HG02588 (cell line): Measurements from ENCODE around the gene OR10W1.

ENCODE experiments used
- ATAC-seq: cut with Tn5 transposase; IDR thresholded peaks from one replicate; pipeline ENCODE4 v1.9.1; 2021; ENCODE audit warnings: mild to moderate bottlenecking, moderate library complexity; ENCODE audit not compliant: unreplicated experiment

The OR10W1 gene

DNA sequence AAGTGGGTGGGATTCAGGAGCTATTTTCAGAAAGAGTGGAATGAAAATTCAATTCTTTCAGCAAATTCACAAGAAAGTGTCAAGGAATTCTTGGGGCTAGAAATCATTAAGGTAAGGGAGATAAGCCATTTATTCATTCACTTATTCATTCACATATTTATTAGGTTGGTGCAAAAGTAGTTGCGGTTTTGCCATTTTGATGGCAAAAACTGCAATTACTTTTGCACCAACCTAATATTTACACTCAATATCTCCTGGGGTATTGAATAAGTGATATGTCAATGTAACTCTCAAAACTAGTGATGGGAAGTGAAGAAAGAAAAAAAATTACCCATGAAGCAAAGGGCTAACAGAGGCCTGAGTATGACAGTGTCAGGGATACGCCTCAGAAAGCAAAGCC is at the start of gene OR10W1:
Gene OR10W1, minus strand, starts transcription at position 119 of the 400 bp plus-strand sequence. CDS start 402 bp downstream, outside the sequence.
- no peak for ATAC-seq

DNA sequence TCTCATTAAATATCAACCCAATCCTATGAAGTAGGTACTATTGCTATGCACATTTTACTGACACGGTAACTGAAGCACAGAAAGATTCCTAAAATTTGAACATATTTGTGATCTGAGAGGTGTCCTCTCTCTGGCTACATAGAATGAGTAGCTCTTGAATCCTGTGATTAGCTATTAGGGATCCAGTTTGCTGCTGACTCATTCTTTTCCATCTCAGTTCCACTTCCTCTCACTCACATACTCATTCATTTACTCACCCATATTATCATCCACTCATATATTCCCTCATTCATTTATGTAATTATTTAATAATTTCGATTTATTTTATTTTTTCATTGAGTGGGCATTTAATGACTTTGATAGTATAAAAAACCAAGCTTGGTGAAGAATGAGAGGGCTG is 48.1 kb upstream of the OR10W1 start:
- ATAC-seq: no peak

GRCh38 chr11:58301576-58301975 is 33.5 kb upstream of the OR10W1 start:
- no peak for ATAC-seq

DNA sequence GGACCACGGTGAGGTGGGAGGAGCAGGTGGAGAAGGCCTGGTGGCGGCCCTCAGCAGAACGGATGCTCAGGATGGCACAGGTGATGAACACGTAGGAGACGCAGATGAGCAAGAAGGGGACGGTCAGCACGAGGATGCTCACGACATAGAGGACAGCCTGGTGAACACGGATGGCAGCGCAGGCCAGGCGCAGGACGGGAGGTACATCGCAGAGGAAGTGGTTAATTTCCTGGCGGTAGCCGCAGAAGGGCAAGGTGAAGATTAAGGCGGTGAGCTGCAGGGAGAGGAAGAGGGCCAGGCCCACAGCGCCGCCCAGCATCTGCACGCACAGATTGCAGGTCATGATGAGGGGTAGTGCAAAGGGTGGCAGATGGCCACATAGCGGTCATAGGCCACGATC is 24.0 kb upstream of the OR10W1 start:
- no peak for ATAC-seq

DNA sequence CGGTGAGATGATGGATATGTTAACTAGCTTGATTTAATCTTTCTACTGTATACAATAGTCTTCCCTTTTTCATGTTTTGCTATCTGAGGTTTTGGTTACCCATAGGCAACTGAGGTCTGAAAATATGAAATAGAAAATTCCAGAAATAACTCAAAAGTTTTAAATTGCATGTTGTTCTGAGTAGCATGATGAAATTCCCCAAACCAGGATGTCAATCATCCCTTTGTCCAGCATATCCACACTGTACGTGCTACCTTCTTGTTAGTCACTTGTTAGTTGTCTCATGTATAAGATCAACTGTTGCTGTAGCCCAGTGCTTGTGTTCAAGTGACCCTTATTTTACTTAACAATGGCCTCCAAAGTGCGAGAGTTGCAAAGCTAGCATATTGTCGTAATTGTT is 21.2 kb upstream of the OR10W1 start:
- no peak for ATAC-seq

DNA sequence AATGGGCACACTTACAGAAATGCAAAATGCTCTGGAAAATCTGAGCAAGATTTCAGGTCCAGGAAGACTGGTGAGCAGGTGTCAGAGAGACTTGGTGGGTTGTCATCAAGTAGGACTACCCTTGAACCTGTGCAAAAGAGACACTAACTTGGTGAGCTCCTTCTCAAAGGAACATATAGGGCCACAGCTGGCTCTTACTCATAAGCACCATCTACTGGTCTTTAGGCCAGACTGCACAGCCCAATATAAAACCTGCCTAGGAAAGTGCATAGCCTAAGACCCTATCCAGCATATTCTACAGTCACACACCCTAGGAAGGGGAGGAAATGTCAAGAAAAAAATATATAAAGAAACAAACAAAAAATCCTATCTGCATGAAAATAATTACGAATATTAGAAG is 18.2 kb upstream of the OR10W1 start:
- no peak for ATAC-seq

DNA sequence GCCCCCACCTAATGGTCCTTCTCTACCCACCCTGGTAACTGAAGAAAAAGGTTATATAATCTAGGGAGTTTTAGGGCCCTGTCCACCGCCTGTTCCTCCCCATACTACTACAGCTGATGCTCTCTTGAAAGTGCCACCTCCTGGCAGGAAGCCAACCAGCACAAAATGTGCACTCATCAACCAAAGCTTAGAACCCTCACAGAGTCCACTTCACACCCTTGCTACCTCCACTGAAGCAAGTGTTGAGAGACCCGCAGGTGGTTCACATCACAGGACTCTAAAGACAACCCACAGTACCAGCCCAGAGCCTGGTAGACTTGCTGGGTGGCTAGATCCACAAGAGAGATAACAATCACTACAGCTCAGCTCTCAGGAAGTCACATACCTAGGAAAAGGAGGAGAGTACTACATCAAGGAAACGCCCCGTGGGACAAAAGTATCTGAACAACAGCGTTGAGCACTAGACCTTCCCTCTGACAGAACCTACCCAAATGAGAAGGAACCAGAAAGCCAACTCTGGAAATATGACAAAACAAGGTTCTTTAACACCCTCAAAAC is 17.5 kb upstream of the OR10W1 start:
- no peak for ATAC-seq

- no peak for ATAC-seq
These were observed 8.1 kb upstream of the OR10W1 start for GRCh38 chr11:58276151-58276550.

GRCh38 chr11:58275002-58275401 is 6.9 kb upstream of the OR10W1 start:
- ATAC-seq: no peak

DNA sequence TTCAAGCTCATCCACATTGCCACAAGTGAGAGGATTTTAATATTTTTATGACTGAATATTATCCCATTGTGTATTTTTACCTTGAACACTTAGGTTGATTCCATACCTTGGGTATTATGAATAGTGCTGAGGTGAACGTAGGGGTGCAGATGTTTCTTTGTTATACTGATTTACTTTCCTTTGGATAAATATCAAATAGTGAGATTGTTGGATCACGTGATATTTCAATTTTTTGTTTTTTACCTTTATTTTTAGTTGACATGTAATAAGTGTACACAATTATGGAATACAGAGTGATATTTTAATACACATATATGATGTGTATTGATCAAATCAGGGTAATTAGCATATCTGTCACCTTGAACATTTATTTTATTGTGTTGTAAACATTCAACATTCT is 8.1 kb downstream of the OR10W1 start:
- ATAC-seq: no peak

- ATAC-seq: no peak
These were observed 13.1 kb downstream of the OR10W1 start for GRCh38 chr11:58254936-58255335.

- ATAC-seq: no peak
These were observed 24.1 kb downstream of the OR10W1 start for GRCh38 chr11:58243954-58244353.

DNA sequence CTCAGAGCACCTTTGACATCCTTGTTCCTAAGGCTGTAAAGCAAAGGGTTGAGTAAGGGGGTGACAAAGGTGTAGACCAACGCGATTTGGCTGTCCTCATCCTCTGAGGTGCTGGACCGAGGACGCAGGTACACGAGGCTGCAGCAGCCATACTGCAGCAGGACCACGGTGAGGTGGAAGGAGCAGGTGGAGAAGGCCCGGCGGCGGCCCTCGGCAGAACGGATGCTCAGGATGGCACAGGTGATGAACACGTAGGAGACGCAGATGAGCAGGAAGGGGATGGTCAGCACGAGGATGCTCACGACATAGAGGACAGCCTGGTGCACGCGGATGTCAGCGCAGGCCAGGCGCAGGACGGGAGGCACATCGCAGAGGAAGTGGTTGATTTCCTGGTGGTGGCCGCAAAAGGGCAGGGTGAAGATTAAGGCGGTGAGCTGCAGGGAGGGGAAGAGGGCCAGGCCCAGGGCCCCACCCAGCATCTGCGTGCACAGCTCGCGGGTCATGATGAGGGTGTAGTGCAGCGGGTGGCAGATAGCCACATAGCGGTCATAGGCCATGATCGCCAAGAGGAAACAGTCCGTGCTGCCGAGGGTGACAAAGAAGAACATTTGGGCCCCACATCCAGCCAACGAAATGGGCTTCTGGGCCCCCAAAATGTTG is 40.0 kb downstream of the OR10W1 start:
- ATAC-seq: no peak

DNA sequence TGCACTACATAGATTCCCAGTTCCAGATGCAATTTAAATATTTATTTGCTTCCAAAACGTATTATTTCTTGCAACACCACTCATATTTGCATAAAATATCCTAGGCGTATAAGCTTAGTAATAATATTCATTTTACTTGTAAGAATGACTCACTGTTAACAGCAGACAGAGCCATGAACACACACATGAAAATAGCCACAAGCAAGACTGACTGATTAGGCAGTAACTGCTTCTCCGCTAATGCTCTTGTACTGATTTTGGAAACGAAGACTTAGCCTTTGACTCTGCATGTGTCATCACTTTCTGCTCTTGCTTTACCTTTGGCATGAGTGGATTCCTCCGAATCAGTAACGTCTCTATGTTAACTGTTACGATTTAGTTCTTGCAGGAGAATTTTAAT is 45.3 kb downstream of the OR10W1 start:
- no peak for ATAC-seq
